Right lobe of liver (tissue), 6 donors: ENCODE measurements around the gene RPS14. TPM values are rescaled to one million over a fixed set of nuclear protein-coding genes. Genes with fewer than 3 reads are reported as not detected.

Experiments used
- ATAC-seq, 4 donors: fragments of 200-7000 bp; cut with Tn5 transposase; one replicate each; pipeline ENCODE4 v1.9.1; 2020; ENCODE audit warnings: mild to moderate bottlenecking in 4 of 4, moderate library complexity in 4 of 4
- DNase-seq, 3 donors: peaks; one replicate each; pipeline ENCODE4 v3.0.0-alpha.2; 2020
- H3K27ac ChIP-seq, 3 donors: fragments of 200-600 bp; one replicate each; pipeline ENCODE4 v1.8.0; 2022
- H3K27me3 ChIP-seq, 2 donors: fragments of 200-600 bp; one replicate each; pipeline ENCODE4 v1.8.0; 2022
- H3K36me3 ChIP-seq, 4 donors: fragments of 200-600 bp; sonication (generic) in 1 of 4; one replicate each; pipeline versions ENCODE4 v1.5.1 to v1.8.0; 2017 to 2022; ENCODE audit warnings: control low read depth in 1 of 4
- H3K4me1 ChIP-seq, 4 donors: fragments of 200-600 bp; sonication (generic) in 1 of 4; one replicate each; pipeline versions ENCODE4 v1.5.1 to v1.8.0; 2017 to 2022; ENCODE audit warnings: control low read depth in 1 of 4
- H3K4me3 ChIP-seq, 3 donors: fragments of 200-600 bp; one replicate each; pipeline ENCODE4 v1.8.0; 2022
- H3K9me3 ChIP-seq, 4 donors: fragments of 200-600 bp; sonication (generic) in 1 of 4; one replicate each; pipeline versions ENCODE4 v1.5.1 to v1.8.0; 2017 to 2022; ENCODE audit warnings: control low read depth in 1 of 4
- CTCF ChIP-seq, 4 donors: fragments of 200-600 bp in 3 of 4; fragments of 450-650 bp in 1 of 4; IDR thresholded peaks; one replicate each; pipeline versions ENCODE4 v1.5.1 to v1.8.0; 2016 to 2022; ENCODE audit warnings: antibody characterized with exemption in 4 of 4, mild to moderate bottlenecking in 2 of 4
- POLR2A ChIP-seq: fragments of 450-650 bp; IDR thresholded peaks from one replicate; pipeline ENCODE4 v1.6.1; 2017; ENCODE audit warnings: antibody characterized with exemption, mild to moderate bottlenecking
- WGBS: methylation state at CpG from one replicate; pipeline ENCODE4 v1.1.6; 2018; ENCODE audit warnings: low coverage, low lambda C conversion rate; ENCODE audit not compliant: insufficient coverage; ENCODE audit errors: missing lambda C conversion rate; 5-methylcytosine and 5-hydroxymethylcytosine counted together
- intact Hi-C, 2 donors: fragments of 100-400 bp; cut with DNase I; formaldehyde crosslinking; loops; one replicate each; pipeline versions ENCODE4 v1.11.2 to v1.14.1; 2022
- total RNA-seq, 6 experiments: library from RNA; depleted of rRNA in 2 of 6; stranded (reverse); fragments of >200 nt in 2 of 6; fragmentation: NEBNext Ultra II Directional in 3 of 6; extraction: Animal tissue kit (Norgen Biotek cat#: 25700) in 3 of 6; gene quantifications; one replicate each; pipeline versions ENCODE4 v1.1.0 to v1.2.4, GENCODE V29; 2016 to 2023
- donor health status: DM: no; HTN: yes; CAD: no.
- donor health status: DM: no; HTN: no; CAD: no.
- donor health status: DM: no; HTN: no; CAD: no.
- donor health status: DM: no; HTN: yes; CAD: no.
- donor health status: DM: no; HTN: yes; CAD: no.

RPS14 gene
- total RNA-seq, 6 experiments from 2014 or later = 573 to 800 (median 663) TPM

GRCh38 chr5:150409638-150410523 lies 39.7 kb downstream of the RPS14 start:
- TF ChIP-seq POLR2A (peak; percentile 26), CTCF (IDR thresholded peaks at IDR 0.05) (no peak)
- Histone ChIP-seq H3K36me3 (peaks cover 0 to 12% (median 0%) of the 10 kb centered on the region in 4 donors), H3K4me3 (peak overlapping the region in 2 of 3 donors; percentile 29 to 40), H3K27ac (peak overlapping the region; percentile 58 to 76 (median 74)), H3K9me3 (no peaks in the 10 kb centered on the region), H3K27me3 (no peaks in the 10 kb centered on the region), H3K4me1 (peaks cover 0 to 18% (median 6%) of the 10 kb centered on the region in 4 donors)
- WGBS = 12% methylated on average over 12 of the region's 15 CpGs
- DNase-seq (peak; percentile 67 to 85 (median 81)), ATAC-seq (peak; percentile 82 to 89 (median 84))
- intact Hi-C loops = no loop called here

- WGBS = 50% methylated on average over 2 of the region's 8 CpGs
- H3K27me3 ChIP-seq = no peaks in the 10 kb centered on the region
- peaks cover 0 to 18% (median 6%) of the 10 kb centered on the region in 4 donors for H3K4me1 ChIP-seq
- TF ChIP-seq CTCF (IDR thresholded peaks at IDR 0.05) = no peak
- TF ChIP-seq POLR2A = no peak
- no peaks in the 10 kb centered on the region for H3K9me3 ChIP-seq
- intact Hi-C loops = no loop called here
- H3K4me3 ChIP-seq = no peak overlapping the region
- peak overlapping the region in 1 of 3 donors; percentile 16 for H3K27ac ChIP-seq
- ATAC-seq = no peak
- peaks cover 0 to 16% (median 0%) of the 10 kb centered on the region in 4 donors for H3K36me3 ChIP-seq
- peak in 1 of 3 donors; percentile 39 for DNase-seq
Measured at GRCh38 chr5:150408231-150408943, 41.2 kb downstream of the RPS14 start.

- DNase-seq (peak in 1 of 3 donors; percentile 51), ATAC-seq (no peak)
- no CpG with 5 or more reads among the region's 13 CpGs for WGBS
- no peaks in the 10 kb centered on the region for H3K27me3 ChIP-seq
- H3K4me3 ChIP-seq = no peak overlapping the region
- H3K9me3 ChIP-seq = no peaks in the 10 kb centered on the region
- peaks cover 0 to 16% (median 0%) of the 10 kb centered on the region in 4 donors for H3K36me3 ChIP-seq
- no peak overlapping the region for H3K27ac ChIP-seq
- intact Hi-C loops = no loop called here
- TF ChIP-seq CTCF (IDR thresholded peaks at IDR 0.05) (no peak), POLR2A (no peak)
- peaks cover 0 to 16% (median 6%) of the 10 kb centered on the region in 4 donors for H3K4me1 ChIP-seq
Measured at GRCh38 chr5:150407096-150407720, 42.3 kb downstream of the RPS14 start.

DNA sequence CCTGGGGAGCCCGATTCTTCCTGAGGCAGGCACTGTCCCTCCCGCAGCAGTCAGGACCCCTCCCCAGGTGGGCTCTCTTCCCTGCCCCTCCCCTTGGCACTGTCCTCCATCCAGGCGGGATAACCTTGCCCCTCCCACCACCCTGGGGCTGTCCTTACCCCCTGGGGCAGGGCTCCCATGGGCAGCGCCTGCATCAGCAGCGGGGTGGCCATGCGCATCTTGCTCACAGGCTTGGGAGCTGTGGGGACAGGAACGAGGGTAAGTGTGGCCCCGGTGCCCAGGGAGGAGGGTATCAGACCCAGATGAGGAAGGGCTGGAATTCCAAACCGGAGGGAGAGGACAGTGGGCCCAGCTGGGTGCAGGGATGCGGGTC lies 42.8 kb downstream of the RPS14 start:
- DNase-seq (peak in 1 of 3 donors; percentile 46), ATAC-seq (no peak)
- Histone ChIP-seq H3K27me3 (no peaks in the 10 kb centered on the region), H3K4me3 (no peak overlapping the region), H3K36me3 (peaks cover 0 to 16% (median 0%) of the 10 kb centered on the region in 4 donors), H3K4me1 (peaks cover 0 to 11% (median 6%) of the 10 kb centered on the region in 4 donors), H3K9me3 (no peaks in the 10 kb centered on the region), H3K27ac (no peak overlapping the region)
- intact Hi-C loops = no loop called here
- 81% methylated on average over 5 of the region's 10 CpGs for WGBS
- no peak for TF ChIP-seq CTCF (IDR thresholded peaks at IDR 0.05)
- no peak for TF ChIP-seq POLR2A
